ENCODE measurements around the gene RFPL3.
"Not testable (repeated sequence)": the region's sequence is repeated elsewhere in the genome, so short reads cannot be mapped to it uniquely, and the experiment has no call there.

Gene RFPL3

GRCh38 chr22:32331236-32331917, 26.3 kb upstream of the RFPL3 start:
- DNase-seq, result no peak

- DNase-seq, result no peak
Measured at GRCh38 chr22:32331918-32332725, 25.5 kb upstream of the RFPL3 start.

- no peak for DNase-seq
Measured at GRCh38 chr22:32333141-32333768, 24.4 kb upstream of the RFPL3 start.

DNA sequence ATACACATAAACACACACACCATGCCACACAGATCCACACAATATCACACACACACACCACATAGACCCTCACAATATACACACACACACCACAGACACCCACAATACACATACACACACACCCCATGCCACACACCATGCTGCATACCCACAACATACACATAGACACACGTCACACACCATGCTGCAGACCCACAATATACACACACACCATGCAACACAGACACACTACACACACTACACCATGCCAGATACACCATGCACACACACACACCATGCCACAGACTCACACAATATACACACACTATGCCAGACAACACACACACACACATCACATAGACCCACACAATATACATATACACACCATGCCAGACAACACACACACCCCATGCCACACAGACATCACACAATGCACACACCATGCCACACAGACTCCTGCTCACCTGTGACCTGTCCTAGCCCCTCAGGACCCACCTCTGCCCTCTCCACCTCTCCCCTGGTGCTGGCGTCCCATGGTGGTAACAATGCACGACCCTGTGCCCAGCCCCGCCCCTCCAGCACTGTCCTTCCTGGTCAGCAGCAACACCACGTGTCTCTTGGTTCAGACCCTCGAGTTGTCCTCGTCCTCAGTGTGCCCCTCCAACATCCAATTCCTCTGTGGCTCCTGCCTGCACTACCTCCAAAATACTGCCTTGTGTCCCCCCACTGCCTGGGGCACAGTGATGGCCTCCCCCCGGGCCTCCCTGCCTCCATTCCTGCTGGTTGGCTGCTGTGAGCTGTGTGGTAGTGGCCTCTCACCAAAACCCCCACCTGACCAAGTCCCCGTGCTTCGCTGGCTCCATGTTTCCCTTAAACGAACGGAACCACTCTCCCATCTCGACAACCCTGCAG, 23.7 kb upstream of the RFPL3 start:
- DNase-seq, result no peak

DNA sequence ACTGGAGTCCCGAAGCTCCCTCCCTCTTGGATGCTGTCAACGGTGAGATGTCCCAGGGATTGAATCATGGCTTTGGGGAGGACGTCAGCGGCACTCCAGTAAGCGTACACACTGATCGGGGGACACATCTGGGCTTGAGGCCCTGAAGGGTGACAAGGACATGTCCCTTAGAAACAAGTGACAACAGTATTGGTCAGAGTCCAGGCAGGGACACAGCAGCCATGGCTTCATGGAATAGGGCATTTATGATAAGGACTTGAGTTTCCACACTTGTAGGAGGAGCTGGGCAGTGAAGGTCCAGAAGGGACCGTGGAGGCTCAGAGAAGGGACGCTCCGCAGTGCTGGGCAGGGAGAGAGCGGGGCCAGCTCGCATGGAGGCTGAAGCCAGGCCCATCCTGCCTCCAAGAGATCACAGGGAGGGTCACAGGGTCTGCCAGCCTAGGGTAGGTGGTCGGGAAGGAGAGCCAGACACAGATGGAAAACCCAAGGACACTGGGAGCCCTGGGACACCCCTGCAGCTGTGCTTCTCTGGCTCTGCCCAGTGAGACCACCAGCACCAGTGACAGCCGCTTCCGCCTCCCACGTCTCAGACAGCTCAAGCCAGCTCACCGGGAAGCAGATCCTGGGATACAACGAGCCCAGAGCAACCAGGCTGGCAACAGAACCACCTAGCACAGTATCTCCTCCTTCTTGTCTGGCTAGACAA, 22.9 kb upstream of the RFPL3 start:
- DNase-seq, result no peak

DNA sequence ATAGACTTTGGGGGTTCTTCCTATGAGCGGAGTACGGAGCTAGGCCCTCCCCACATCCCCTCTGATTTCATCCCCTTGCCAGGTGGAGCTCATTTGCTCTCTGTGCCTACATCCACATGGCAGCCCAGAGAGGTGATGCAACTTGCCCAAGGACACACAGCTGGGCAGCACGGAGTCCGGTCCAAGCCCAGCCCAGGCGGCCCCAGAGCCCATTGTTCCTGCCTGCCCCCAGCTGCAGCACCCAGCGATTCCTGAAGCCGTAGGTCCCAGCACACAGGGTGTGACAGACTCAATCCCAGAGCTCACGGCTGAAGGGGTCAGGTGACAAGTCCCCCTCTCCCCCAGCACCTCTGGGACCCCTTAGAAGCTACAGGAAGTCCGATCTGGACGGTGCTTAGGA, 22.2 kb upstream of the RFPL3 start:
- no peak for DNase-seq

DNA sequence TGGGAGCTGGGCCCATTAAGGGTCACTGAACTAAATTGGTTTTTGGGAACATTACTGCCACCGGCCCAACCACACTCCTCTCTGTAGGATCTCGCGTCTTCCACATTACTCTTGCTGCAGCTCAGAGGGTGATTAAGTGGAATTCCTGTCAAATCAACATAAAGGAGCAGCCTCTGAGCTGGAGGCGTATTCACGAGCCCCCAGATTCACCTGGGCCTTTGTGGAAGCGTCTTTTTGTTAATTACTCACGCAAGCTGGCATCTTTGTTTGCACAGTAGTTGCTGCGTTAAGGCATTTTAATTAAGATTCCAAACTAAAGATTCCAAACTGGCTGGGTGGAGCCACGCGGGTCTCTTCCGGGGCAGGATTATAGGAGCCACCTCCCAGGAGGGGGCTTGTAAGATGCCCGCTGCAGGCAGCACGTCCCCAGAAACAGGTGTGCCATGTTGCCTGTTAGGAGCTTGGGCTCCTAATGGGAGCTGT, 21.5 kb upstream of the RFPL3 start:
- no peak for DNase-seq

GRCh38 chr22:32336771-32337424, 20.8 kb upstream of the RFPL3 start:
- DNase-seq, result no peak

- DNase-seq, result not testable (repeated sequence)
Measured at GRCh38 chr22:32337425-32337824, 20.2 kb upstream of the RFPL3 start.

DNA sequence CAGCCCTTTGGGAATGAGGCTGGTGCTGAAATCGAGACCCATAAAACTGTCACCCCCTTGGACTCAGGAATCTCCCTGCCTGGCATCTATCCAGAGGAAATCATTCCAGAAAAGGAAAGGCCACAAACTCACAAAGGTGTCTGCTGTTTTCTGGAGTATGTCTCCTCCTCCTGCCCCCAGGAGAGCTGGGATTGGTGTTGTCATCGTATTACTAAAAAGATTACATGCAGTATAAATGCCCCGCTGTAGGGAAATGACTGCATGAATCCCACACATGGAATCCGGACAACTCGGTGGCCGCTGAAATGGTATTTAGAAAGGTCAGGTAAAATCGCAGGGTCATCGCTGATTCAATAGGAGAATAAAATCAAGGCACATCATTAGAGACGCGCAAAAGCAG, 18.9 kb upstream of the RFPL3 start:
- no peak for DNase-seq

- DNase-seq, result no peak
Measured at GRCh38 chr22:32339190-32340012, 18.3 kb upstream of the RFPL3 start.

DNA sequence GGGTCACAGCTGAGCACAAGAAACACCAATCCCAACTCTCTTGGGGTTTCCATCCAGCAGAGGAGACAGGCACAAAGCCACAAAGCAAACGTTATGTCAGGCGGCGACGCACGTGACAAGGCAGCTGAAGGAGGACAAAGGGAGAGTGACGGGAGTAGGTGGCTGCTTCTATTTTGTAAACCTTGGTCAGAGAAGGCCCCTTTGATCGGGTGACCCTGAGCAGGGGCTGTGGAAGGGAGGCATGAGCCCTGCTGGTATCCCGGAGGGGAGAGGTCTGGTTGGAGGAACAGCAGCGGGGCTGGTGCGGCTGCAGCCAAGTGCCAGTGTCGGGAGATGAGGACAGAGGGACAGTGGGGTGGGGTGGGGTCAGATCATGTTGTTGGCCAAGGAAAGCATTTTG, 17.3 kb upstream of the RFPL3 start:
- no peak for DNase-seq

- no peak for DNase-seq
Measured at GRCh38 chr22:32341122-32341740, 16.4 kb upstream of the RFPL3 start.

GRCh38 chr22:32342977-32343376, 14.7 kb upstream of the RFPL3 start:
- no peak for DNase-seq

- no peak for DNase-seq
Measured at GRCh38 chr22:32343941-32344340, 13.7 kb upstream of the RFPL3 start.

GRCh38 chr22:32348031-32348611, 9.5 kb upstream of the RFPL3 start:
- no peak for DNase-seq

DNA sequence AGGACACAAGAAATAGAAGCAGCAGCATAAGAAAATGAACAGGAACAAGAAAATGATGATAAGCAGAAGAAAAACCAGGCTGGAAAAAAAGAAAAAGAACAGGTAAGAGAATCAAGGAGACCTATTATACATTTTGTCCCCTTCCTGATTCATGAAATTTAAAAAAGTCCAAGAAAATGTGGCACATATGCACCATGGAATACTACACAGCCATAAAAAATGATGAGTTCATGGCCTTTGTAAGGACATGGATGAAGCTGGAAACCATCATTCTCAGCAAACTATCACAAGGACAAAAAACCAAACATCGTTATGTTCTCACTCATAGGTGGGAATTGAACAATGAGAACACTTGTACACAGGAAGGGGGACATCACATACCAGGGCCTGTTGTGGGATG, 5.8 kb upstream of the RFPL3 start:
- not testable (repeated sequence) for DNase-seq

DNA sequence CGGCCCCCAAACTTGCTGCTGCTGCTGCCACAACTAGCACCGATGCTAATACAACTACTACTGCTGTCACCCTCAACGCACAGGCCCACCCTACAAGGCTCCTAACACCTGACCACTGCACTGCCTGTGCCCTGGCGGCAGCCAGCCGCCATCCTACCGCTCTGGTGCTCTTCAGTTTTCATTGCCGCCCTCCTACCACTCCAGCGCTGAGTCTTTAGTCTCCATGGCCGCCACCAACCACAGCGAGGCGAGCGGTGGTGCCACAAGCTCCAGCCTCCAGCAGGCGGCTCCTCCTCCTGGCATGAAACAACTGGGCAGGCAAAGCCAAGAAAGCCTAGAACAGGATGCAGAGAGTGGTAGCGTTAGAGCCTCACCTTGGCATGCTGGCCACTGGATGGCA, 5.0 kb upstream of the RFPL3 start:
- DNase-seq, result no peak

DNA sequence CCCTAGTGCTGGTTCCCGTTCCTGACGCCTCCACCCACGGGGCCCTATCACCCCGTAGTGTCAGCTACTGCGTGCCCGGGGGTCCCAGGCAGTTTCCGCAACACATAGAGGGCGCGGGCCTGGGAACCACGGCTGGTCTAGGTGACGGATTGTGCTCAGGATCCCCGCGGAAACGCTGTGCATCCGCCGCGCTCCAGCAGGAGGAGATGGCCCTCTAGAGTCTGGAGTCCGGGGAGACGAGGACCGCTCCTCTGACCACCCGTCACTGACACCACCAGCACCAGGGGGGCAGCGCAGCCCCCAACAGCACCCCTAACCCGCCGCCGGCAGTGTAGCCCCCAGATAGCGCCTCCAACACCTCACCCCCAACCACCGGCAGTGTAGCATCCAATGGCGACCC, 4.4 kb upstream of the RFPL3 start:
- no peak for DNase-seq

- no peak for DNase-seq
Measured at GRCh38 chr22:32353840-32354239, 3.8 kb upstream of the RFPL3 start.
